ENCODE results near the gene ZC3HAV1. TPM values are rescaled to one million over a fixed set of nuclear protein-coding genes. Genes with fewer than 3 reads are reported as not detected.

Gene ZC3HAV1
- total and polyA plus RNA-seq, 9 of the 15 experiments (the other 6 are each of a cell fraction or from before 2014, with no cell fraction given): 11.9 to 40.5 (median 23.9) TPM

GRCh38 chr7:139043823-139044812, 65.4 kb downstream of the ZC3HAV1 start (continued):
- TF ChIP-seq STAT6 (CRISPR knock-in tag; IDR thresholded peaks at IDR 0.05) (no peak), NONO (IDR thresholded peaks at IDR 0.05; ENCODE audit: low read depth in 2 of 2, low read length in 1 of 2) (no peak), SRSF1 (IDR thresholded peaks at IDR 0.05; ENCODE audit: low read depth, low read length) (no peak), ARID3A (IDR thresholded peaks at IDR 0.05; ENCODE audit: borderline replicate concordance, low read depth, low read length) (peak; percentile 96), THRB (CRISPR knock-in tag; conservative IDR thresholded peaks at IDR 0.05) (no peak), TCF7 (IDR thresholded peaks at IDR 0.05; ENCODE audit: borderline replicate concordance) (no peak), FOXA1 (IDR thresholded peaks at IDR 0.05; ENCODE audit: borderline replicate concordance) (no peak; the same call in 1 of the 2 replicates), TCF3 (CRISPR knock-in tag; IDR thresholded peaks at IDR 0.05) (peak; percentile 89), PREB (CRISPR knock-in tag; IDR thresholded peaks at IDR 0.05) (no peak), ZKSCAN3 (CRISPR knock-in tag; IDR thresholded peaks at IDR 0.05) (no peak), CREB3 (tag; conservative IDR thresholded peaks at IDR 0.05; ENCODE audit: low read depth) (peak; percentile 88), ARNT (IDR thresholded peaks at IDR 0.05) (peak; percentile 81 to 97), ZNF12 (CRISPR knock-in tag; IDR thresholded peaks at IDR 0.05) (no peak), PHTF2 (CRISPR knock-in tag; IDR thresholded peaks at IDR 0.05) (no peak), NEUROD1 (IDR thresholded peaks at IDR 0.05; ENCODE audit: borderline replicate concordance, low read depth, low read length, partially characterized antibody) (peak; percentile 92), PATZ1 (CRISPR knock-in tag; IDR thresholded peaks at IDR 0.05; ENCODE audit: borderline replicate concordance) (no peak)

Measured in K562 (cell line).